22Rv1 (cell line): ENCODE results near the gene TUBA1C.

Experiments used
- ZFX ChIP-seq: fragments of 450-650 bp; IDR thresholded peaks from 2 replicates; pipeline ENCODE4 v1.6.1; 2017; ENCODE audit warnings: antibody characterized with exemption, borderline replicate concordance
- TF ChIP-seq, protein P1 (sequence below): fragments of 450-650 bp; IDR thresholded peaks from 2 replicates; pipeline ENCODE4 v1.5.1; 2017; ENCODE audit warnings: mild to moderate bottlenecking

DNA sequence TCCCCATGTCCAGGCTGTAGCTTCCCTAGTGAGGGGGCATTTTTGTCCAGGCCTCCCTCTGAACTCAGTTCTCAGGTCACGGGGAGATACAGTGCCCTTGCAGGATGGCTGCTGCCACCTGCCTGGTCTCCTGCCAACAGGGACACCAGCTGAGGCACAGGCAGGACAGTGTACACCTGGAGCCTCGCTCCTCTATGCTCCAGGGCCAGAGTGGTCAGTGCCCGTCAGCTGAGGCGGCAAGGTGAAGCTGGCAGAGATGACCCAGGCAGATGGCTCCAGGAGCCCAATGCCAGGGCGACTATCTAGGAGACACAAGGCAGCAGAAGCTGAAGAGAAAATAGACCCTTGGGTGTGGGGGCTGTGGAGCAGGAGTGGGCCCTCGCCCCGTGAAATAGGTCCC, 12.6 kb downstream of the TUBA1C start:
- TF ChIP-seq, protein P1, sequence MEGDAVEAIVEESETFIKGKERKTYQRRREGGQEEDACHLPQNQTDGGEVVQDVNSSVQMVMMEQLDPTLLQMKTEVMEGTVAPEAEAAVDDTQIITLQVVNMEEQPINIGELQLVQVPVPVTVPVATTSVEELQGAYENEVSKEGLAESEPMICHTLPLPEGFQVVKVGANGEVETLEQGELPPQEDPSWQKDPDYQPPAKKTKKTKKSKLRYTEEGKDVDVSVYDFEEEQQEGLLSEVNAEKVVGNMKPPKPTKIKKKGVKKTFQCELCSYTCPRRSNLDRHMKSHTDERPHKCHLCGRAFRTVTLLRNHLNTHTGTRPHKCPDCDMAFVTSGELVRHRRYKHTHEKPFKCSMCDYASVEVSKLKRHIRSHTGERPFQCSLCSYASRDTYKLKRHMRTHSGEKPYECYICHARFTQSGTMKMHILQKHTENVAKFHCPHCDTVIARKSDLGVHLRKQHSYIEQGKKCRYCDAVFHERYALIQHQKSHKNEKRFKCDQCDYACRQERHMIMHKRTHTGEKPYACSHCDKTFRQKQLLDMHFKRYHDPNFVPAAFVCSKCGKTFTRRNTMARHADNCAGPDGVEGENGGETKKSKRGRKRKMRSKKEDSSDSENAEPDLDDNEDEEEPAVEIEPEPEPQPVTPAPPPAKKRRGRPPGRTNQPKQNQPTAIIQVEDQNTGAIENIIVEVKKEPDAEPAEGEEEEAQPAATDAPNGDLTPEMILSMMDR: no peak
- no peak for TF ChIP-seq ZFX
